CD4-positive, alpha-beta T cell treated with Interleukin-17A for 4 hours (primary cell): Measurements from ENCODE around the gene EZH2.

Experiments used
- DNase-seq: peaks from one replicate; pipeline ENCODE4 v3.0.0-alpha.2; 2020; ENCODE audit warnings: mixed read lengths

Gene EZH2

DNA sequence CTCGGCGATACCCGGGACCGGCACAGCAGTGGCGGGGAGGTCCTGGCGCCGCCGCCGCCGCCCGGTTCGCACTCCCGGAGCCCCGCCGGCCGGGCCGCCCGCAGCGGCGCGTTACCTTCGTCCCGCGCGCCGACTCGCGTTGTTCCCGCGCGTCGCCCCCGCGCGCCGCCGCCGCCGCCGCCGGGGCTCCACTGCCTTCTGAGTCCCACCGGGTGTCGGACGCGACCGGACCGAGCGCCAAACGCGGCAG, at the start of gene EZH2:
TSS of gene EZH2 (minus strand) at position 243 of the 250 bp plus-strand sequence. CDS start 36,993 bp downstream, outside the sequence.
- DNase-seq, result no peak

DNA sequence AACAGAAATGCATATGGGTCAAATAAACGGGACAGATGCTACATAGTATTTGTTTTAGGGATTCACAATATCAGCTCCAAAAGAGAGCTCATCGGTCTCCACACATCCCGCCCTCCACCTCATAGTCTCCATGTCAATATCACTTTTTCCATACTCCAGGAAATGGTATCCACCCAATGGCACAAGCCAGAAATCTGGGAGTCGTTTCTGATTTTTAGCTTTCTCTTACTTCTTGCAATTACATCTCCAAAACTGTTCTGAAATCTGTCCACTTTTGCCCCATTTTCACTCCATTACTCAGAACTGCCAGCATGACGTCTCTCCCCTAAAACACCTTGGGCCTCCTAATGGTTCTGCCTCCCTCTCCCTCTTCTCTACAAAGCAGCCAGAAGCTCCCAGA, 47.4 kb upstream of the EZH2 start:
- DNase-seq, result no peak

DNA sequence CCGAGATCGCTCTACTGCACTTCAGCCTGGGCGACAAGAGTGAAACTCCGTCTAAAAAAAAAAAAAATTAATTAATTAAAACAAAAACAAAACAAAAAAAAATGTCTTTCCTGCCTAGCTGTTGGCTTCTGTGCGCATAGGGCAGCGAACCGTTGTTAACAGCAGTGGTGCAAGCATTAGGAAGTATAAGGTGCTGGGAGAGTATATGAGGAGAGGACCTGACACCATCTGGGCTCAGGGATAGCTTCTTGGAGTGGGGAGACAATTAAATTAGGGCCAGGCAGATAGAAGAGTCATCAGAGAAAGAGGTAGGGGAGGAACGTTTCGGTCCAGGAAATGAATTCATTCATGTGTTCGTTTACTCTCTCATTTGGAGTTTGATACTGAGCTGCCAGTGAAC, 46.2 kb upstream of the EZH2 start:
- DNase-seq, result no peak

DNA sequence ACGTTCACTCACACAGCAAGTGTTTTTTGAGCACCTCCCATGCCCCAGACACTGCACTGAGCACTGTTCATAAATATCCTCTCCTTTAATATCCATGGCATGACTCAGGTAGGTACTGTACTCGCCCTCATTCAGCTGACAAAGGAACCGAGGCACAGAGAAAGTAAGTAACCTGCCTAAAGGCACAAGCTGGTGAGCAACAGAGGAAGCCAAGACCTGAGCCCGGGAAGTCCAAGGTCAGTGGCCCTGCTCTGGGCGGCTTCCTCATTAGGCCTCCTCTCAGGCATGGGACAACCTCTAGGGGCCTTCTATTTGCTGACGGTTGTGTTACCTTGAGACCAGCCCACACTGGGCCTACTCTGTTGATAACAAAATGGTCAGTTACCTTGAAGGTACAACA, 45.1 kb upstream of the EZH2 start:
- no peak for DNase-seq

DNA sequence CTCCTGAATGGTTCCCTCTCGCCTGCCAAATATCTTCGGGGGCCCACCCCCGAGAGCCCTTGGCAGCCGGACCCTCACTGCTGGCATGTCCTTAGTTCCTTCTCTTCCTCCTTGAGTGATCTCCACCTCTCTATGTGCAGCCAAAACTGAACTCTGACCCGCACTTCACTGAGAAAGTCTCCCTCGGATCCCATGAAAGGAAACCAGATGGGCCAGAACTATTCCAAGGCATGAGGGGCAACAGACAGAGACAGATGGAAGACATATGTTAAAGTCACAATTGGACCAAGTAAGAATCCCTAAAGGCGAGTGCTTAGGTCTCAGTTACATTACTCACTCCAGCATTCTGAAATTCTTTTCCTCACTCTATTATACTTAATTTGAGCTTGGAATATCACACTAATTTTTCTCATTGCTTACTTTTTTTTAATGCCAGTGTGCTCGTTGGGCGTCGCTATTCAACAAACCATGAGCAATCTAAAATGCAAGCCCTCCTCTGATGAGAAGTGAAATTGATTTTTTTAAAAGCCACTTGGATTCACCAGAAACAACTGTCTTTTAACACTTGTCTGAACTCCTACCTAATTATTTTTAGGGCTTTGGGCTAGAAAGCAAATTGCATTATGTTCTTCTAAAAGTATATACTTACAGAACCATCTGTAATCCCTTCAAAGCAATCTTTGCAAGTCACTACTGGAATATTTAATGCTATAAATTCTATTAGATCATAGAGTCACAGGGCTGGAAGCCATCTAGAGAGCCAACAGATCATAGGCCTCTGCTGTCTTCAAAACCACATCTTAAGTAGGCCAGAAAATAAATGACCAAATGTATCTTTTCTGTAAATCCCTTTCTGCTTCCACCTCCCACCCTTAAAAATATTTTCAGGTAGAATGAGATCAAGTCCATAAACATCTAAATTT, 43.3 kb upstream of the EZH2 start:
- DNase-seq, result no peak

DNA sequence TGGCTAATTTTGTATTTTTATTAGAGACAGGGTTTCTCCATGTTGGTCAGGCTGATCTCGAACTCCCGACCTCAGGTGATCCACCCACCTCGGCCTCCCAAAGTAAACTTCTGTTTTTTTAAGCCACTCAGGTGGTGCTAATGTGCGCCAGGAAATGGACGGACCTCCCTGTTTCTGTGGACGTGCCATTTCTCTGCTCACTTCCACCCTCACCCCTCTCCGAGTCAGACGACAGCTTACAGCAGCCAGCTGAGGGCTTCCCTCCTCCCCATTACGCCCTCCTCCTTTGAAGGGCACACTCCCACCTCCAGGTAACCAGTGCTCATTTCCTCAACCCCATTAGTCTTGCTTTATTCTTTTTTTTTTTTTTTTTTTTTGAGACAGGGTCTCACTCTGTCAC, 41.7 kb upstream of the EZH2 start:
- no peak for DNase-seq

DNA sequence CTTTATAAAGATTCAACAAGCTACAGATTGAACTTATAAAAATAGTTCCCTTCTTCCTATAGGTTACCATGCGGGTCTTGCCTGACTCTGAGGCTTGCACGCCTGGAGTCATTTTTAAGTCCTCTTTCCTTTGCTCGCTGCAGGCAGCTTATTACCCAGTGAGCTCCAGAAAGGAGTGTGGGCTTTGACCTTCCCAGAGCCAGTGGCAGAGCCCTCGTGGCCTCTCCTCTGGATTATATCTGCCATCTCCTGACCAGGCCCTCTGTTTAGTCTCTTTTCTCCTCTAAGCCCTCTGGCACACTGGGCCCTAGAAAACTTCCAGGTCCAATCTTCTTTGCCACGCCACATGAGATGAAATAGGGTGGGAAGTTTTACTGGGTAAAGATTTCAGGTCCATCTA, 39.9 kb upstream of the EZH2 start:
- no peak for DNase-seq

DNA sequence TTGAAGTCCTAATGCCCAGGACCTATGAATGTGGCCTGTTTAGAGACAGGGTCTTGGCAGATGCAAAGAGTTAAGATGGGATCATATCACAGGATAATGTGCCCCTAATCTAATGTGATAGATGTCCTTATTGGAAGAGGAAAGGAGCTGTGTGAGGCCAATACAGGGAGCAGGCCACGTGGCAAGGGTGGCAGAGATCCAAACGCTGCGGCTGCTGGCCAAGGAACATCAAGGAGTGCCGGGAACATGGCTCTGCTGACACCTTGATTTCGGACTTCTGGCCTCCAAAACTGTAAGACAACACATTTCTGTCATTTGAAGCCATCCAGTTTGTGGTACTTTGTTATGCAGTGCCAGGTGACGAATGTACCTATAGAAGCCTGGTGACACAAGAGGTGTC, 37.7 kb upstream of the EZH2 start:
- DNase-seq, result no peak

DNA sequence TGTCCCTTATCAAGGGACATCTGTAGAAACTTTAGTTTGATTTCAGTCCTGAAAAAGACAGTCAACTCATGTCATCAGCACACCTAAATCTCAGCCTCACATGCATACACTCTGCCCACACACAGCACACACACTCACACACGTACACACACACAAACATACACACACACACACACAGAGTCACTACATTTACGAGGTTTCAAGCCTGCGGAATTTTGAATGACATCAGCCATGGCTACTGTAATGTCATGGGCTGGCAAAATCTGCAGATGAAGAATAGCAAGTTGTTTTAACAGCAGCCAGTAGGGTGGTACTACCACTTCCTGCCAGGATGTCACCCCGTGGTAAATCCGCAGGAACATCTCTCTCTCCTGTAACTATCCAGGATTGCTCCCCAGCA, 37.1 kb upstream of the EZH2 start:
- no peak for DNase-seq

DNA sequence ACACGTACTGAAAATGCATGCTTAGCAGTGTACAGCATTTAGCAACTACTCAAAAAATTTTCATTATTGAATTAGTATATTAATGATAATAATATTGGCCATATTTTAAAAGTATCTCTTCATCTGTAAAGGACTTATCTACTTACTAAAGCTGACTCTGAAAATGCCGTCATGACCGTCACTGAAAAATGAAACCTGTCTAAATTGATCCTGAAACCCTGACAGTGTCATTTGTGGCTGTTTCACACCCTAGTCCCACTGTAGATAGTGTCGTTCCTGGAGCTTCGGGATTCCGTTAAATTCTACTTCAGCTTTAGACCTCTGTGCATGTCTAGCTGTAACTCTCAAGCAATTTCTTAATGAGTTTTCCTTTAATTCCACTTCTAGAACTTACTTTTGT, 35.8 kb upstream of the EZH2 start:
- DNase-seq, result no peak

DNA sequence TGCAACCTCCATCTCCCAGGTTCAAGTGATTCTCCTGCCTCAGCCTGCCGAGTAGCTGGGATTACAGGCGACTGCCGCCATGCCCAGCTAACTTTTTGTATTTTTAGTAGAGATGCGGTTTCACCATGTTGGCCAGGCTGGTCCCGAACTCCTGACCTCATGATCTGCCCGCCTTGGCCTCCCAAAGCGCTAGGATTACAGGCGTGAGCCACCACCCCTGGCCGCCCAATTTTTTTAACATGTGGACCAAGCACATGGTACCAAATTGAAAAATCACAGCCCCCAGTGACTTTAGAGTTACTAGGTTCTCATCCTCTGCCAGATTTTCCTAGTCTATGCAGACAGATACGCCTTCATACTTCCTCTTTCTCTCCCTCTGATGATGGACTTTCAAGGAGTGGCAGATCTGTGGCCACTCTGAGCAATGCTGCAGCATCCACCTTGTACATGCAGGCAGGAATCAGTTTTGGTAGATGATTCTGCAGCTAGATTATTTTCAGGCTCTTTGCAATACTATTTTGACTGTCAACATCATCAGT, 34.0 kb upstream of the EZH2 start:
- DNase-seq, result no peak

DNA sequence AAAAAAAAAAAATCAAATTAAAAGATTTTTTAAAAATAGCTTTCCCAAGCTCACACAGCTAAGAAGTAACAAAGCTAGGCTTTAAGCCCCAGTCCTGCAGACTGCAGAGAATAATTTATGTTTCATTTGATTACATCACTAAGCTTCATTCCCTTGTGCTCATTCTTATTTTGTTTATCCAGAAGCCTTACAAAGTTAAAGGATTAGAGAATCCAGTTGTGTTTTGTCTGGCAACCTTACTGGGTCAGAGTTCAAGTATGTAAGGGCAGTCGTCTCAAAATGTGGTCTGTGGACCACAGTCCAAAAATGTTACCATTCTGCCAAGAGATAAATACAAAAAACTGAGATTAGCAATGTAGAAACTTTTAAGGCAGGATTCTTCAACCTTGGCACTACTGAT, 32.1 kb upstream of the EZH2 start:
- no peak for DNase-seq

DNA sequence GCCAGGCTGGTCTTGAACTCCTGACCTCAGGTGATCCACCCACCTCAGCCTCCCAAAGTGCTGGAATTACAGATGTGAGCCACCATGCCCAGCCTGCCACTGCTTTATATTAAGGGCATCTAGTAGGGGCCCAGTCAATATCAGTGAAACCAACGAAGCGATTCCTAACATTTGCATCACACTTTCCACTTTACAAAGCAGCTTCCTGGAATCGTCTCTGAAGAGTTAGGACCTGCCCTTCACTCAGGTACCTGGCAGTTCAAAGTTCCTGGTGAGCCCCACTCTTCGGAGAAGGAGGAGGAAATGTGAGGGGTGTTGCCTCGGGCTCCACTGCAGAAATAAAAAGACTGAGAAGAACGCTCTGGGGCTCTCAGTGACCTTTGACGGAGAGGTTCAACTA, 31.1 kb upstream of the EZH2 start:
- no peak for DNase-seq

DNA sequence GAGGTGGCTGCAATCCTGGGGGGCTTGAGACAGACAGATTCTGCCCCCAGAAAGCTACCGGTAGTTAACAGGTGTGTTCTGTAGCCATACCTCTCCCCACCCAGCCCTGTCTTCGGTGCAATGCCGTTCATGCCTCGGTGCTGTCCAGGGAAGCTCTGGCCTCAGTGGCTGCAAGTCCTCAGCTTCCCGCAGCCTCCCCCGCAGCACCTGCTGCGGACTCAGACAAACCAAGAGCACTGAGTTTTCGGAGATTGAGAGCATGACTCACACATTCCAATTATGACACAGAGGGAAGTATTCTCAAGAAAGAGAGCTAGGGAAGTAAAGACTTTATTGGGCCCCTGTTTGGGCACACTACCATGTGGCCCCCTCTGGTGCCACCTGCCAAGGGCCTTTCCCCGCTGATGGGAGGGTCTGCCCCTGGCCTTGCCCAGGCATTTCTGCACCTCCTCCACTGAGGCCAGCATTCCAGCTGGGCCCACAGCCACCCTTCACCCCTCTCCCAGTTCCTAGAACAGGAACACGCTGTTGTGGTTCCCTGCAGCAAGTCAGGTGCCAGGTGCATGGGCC, 30.2 kb upstream of the EZH2 start:
- peak; percentile 33 for DNase-seq

DNA sequence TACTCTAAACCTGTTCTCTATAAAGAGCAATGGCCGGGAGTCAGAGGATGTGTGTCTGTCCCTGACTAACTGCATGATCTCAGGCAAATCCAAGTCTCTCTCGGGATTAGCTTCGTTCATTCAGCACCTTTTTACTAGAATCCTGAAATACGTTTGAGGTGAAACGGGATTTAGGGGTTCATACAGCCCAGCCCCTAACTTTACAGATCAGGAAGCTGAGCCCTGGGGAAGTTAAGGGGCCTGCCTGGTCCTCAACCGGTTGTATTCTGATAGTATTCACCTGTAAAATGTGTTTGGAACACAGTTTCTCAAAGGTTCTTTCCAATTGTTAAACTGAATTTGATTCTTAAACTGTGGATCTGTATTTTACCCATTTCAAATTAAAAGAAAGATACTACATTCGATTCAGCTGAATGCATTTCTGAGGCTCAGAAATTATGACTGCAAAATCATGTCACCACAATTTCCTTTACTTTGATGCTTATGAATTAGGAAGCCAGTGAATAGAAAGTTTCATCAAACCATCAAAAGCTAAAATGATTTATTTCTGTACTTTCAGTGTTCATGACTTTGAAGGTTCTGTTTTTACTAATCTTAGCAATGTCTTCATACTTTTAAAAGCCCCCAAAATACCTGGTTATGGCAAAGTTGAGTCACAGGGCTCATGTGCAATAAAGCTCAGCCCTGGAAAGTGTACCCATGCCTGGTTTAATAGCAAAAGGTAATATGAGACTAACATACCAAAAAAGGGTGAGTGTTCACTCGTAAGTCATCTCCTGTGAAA, 28.9 kb upstream of the EZH2 start:
- peak; percentile 52 for DNase-seq

DNA sequence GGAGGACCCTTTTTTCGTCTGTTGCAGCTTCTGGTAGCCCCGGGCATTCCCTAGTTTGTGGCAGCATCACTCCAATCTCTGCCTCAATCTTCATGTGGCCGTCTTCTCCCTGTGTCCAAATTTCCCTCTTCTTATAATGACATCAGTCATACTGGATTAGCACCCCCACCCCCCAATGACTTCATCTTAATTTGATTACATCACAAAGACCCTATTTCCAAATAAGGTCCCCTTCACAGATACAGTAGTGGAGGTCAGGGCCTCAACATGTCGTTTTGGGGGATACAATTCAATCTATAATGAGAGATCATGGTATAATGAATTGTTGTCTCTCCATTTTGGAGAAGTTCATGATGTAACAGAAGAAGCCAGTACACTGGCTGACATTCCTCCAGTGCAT, 28.1 kb upstream of the EZH2 start:
- no peak for DNase-seq

DNA sequence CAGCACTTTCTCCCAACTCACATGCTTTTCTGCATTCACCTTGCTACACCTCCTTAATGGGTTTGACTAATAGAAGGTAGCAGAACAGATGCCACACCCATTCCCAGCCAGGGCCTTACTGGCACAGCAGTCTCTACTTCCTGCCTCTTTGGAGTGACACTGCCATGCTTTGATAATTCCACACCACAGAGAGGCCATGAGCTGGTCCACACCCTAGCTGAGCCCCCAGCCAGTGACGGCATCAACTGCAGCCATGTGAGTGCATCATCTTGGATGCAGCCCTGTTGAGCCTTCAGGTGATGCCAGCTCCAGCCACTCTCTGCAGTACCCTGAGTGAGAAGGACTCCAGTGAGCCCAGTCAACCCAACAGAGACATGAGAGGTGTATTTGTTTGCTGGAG, 27.5 kb upstream of the EZH2 start:
- peak; percentile 23 for DNase-seq

DNA sequence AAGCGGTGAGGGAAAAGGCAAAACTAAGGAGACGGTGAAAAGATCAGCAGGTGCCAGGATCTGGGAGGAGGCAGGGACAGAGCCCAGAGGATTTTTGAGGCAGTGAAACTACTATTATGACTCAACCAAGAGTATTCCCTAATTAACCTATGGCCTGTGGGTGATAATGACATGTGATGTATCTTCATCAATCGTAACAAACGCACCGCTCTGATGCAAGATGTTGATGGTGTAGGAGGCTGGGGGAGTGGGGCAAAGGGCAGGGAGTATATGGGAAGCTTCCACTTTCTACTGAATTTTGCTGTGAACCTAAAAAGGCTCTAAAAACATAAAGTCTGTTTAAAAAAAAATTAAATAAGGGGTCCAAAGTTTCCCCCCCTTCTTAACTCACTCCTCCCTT, 25.5 kb upstream of the EZH2 start:
- no peak for DNase-seq

DNA sequence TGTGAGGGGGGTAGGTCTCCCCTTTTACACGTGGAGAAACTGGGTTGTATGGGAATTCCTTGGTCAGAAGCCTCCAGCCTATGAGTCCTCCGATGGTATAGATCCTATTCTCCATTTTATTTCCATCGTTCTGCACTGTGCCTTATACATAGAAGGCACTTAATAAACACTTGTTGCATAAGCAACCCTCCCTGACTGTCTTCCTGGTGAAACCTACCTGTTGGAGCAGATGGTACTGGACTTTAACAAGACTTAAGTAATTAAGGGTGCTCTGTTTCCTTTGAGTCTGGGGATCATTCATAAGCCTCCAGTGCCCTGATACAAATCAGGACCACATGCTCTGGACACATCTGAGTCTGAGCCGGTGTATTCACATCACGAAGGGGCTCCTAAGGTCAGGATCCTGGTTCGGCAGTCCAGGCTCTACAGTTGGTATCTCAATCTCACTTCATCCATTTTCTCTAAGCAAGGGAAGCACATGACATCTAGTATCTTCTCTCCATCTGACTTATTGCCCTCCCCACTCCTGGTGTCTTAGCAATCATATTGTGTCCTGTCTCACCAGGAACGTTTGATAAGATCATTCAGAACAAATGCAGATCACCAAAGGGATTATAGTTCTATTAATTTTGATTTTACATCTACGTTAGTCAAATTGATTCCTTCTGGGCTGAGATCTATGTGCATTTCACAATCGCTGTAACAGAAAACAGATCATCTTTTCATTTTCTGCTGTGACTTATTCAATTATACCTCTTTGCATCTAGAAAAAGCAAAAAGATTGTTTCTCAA, 22.8 kb upstream of the EZH2 start:
- DNase-seq, result no peak

DNA sequence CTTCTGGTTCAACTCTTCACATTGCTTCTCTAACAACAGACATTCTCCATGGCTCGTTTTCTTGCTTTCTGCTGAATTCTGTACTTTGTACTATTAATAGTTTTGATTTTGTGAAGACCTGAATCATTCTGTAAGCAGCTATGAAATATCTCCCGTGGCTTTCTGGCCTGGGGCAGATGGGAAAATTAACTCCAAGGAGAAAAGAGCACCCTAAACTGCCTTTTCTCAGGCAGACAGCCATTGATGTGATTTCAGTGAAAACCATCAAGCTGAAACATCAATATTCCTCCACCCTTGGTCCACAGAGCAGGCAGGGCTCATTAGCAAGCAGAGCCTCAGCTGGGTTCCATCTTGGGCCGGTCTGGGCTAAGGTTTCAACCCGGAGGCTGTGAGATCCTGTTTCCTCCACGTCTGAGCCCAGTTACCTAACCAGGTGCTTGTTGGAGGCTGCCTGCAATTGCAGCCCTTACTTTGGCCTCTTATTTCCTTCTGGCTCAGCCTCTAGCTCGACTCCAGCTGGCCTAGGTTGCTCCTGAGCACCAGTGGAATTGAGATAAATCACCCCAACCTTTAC, 21.1 kb upstream of the EZH2 start:
- no peak for DNase-seq

DNA sequence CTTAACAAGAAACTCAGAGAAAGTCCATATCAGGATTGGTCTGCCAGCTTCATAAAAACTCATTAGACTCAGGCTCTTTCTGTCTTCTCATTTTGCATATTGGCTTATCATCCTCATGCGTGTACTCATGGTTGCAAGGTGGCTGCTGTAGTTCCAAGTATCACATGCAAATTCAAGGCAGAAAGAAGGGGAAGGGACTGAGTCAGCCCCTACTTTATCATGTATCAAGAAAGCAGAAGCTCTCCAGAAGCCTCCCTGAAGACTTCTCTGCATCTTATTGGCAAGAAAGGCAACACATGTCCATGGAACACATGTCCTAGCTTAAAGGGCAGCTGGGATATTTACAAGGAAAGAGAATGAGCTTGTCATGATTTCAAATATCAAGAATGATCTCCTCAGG, 19.4 kb upstream of the EZH2 start:
- no peak for DNase-seq

DNA sequence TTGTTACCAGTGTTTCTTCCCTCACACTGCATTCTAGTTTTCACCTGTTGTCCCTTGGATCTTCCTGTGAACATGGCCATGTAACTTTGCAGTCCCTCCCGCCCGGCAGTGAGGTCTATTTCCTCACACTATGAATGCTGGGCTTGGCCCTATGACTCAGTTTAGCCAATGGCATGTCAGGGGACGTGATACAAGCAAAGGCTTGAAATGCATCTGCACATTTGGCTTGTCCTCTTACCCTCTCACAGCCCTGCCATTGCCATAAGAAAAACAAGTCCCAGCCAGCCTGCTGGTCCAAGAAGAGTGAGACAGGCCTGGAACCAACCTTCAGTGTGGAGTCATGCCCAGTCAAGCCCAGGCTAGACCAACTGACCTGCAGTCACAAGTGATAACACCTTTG, 17.1 kb upstream of the EZH2 start:
- no peak for DNase-seq
